GM21515 (cell line): ENCODE data around the gene STK11.
"Not testable (repeated sequence)": the region's sequence is repeated elsewhere in the genome, so short reads cannot be mapped to it uniquely, and the experiment has no call there.

ENCODE experiments used
- ATAC-seq: cut with Tn5 transposase; IDR thresholded peaks from one replicate; pipeline ENCODE4 v1.9.1; 2021; ENCODE audit not compliant: unreplicated experiment

Gene STK11

DNA sequence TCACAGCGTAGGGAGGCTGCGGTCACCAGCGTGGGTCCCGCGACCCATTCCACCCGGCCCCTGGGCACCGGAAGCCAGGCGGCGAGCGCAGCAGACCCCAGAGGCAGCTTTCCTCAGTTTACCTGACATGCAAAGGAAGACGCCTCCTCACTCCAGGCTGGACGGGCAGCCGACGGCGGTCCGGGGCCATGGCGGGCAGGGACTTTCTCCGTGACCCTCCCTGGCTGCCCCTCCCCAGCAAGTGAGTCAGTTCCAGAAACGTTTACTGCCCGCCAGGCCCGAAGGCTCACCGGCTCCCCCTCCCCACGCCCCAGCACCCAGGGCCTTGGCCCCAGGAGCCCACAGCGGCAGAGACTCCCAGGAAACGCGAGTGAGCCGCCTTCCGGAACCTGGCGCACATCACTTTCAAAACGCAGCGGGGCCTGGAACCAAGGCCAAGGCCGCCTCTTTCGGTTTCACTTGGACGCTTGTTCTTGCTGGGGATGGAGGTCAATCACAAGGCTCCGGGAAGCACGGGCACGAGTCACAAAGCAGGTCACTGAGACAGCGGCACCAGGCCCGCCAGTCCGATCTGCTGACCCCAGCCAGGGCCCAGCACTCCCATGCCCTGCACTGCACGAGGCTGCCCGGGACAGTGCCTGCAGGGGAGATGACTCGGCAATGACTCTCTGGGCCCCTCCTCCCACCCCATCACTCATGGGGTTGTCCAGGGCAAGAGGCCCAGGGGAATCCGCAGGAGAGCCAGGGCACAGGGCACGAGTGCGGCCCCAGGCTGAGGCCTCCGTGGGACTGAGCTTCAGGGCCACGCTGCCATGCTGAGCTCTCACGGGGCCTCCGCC, 36.8 kb upstream of the STK11 start:
- ATAC-seq, result no peak

DNA sequence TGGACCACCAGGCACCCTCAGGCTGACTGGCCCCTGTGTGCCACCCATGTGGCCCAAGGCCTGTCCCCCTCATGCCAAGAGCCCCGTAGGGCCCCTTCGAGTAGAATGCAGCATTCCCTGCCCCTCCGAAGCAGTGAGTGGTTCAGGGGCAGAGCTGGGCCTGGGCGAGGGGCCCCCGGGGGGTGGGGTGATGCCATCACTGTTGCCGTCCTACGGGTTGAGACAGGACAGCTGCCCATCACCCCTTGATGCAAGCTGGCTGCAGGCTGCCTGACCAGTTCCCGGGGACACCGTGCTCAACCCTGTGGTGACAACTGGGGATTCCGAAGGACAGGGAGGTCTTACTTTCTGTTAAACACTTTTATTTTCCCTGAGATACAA, 36.2 kb upstream of the STK11 start:
- ATAC-seq, result no peak

DNA sequence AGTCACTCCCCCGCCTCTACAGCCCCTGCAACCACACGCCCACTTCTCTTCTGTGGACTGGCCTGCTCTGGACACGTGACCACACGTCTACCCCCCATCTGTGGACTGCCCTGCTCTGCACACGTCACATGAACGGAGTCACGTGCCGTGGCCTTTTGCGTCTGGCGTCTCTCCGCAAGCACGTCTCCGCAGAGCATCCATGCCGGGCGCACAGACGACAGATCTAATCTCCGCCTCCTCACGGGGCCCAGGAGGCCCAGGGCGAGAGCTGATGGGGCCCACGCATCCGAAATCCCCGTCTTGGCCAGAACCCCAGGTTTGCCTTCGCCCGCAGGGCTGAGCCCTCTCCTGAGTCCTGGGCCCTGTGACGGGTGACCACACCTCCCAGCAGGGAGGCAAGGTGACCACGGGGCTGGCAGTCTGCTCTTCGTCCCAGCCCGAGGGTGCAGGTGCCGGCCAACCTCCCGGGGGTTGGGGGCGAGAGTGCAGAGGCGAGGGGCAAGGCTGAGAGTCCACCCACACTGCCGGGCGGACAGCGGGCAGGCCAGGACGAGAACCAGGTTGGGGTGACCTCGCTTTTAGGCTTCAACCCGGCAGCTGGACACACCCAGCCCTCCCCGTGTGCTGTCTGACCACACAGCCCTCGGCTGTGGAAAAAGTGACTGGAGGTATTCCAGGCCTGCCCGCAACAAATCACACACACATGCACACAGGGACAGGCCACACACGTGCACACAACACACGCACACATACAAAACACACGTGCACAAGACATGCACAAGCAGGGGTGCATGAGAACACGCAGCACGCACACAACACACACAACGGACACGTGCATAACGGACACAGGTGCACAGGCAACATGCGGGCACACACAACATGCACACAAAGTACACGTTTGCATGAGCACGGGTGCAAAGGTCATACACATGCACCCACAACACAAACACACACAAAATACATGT, 35.4 kb upstream of the STK11 start:
- ATAC-seq, result no peak

DNA sequence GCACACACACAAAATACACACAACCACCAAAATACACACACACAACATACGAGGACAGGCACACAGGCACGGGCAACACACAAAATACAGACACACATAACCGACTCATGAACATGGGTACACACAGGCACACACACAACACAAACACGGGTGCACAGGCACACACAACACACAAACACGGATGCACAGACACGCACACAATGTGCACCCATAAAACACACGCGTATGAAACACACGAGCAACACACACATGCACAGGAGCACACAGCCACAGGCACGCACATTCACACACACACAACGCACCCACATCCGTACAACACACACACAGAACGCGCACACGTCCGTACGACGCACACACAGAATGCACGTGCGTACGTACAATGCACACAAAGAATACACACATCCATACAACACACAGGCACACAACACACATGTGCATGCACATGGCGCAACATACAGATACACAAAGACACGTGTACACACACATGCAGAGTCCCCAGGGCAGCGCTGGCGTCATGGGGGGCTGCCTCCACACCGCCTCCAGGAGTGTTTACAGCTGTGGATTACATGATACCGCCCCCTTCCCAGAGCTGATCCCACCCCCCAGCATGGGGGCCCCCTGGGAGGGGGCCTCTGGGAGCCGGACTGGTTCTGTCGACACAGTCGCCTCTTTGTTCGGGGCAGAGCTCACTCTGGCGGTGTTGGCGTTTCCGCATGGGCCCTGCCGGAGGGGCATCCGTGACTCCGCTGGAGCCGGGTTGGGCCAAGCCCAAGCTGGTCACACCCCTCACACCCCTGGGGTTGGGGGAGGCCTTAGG, 34.4 kb upstream of the STK11 start:
- ATAC-seq, result no peak

- no peak for ATAC-seq
These were observed 33.7 kb upstream of the STK11 start for GRCh38 chr19:1171755-1172352.

GRCh38 chr19:1172353-1173158, 33.0 kb upstream of the STK11 start:
- no peak for ATAC-seq

DNA sequence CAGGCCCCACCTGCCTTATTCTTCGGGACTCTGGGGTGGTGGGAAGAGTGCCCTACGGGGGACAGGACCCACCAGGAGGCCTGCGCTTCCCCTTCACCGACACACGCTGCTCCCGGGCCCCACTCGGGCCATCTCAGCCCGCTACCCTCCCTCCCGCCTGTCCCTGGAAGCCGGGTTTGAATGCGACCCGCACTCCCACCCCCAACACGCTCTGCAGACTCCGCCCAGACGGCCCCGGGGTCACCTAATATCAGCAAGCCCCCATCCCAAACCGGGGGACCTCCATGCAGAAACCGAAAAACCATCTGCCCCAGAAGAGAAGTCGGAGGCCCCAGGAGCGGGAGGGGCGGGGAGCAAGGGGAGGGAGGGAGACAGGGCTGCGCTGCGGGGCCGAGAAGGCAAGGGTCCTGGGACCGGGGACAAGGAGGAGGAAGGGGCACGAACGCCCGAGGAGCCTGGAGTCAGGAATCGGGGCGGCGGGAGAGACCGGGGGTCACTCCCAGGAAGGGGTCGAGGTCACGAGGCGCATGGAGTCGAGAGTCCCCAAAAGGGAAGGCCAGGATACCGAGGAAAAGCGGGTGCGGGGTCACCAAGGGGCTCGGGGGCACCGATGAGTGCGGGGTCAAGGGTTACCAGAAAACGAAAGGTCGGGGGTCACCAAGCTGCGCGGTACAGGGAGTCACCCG, 32.3 kb upstream of the STK11 start:
- ATAC-seq, result no peak

- peak; percentile 60 for ATAC-seq
These were observed 31.5 kb upstream of the STK11 start, which contains the start of gene SBNO2 for GRCh38 chr19:1173845-1174809. Gene SBNO2 (minus strand): TSS chr19:1174268. CDS start chr19:1154276, 19,992 bp downstream.

DNA sequence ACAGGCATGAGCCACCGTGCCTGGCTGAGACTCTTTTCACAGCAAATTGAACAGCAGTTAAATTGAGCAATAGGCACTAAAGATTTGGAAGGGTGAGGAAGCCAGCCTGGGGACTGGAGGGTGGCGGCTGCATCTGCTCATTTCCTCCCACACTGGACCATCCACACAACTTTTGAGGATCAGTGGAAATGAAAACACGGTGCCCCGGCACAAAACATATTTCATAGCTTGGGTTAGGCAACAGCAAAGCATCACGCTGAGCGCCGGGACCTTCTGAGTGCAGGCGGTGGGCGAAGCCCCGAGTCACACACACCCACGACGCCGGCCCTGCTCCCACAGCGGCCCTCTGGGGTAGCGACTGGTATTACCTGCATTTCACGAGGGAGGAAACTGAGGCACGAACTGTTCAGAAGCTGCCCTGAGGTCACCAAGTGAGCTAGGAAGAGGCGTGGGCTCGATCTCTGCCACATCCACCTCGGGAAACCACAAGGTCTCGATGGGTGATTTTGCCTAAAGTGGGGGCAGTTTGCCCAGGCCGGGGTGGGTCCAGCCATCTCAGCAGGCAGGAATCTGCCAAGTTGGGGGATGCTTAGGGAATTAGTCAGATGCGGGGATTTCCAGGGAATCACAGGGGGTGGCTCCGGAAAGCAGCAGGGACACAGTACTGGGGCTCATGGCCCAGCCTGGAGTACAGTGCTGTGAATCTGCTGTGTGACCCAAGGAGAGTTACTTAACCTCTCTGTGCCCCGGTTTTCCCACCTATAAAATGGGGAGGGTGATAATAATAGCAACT, 28.1 kb upstream of the STK11 start:
- ATAC-seq, result no peak

DNA sequence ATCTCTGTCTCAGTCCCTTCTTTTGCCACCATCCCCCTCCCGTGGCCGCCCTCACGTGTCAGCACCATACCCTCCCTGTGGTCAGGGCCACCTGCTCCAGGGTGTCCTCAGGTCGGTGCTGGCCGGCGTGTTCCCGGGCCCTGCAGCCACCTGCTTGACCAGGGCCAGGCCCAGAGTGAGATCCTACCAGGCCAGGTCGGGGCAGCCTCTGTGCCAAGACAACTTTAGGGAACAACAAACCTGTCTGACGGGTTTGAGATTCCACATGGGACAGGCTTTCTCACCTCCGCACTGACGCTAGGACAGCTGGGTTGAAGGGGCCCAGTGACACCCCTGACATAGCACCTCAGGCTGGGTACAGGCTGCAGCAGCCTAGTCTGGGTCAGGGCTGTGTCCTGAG, 24.0 kb upstream of the STK11 start:
- ATAC-seq, result no peak

DNA sequence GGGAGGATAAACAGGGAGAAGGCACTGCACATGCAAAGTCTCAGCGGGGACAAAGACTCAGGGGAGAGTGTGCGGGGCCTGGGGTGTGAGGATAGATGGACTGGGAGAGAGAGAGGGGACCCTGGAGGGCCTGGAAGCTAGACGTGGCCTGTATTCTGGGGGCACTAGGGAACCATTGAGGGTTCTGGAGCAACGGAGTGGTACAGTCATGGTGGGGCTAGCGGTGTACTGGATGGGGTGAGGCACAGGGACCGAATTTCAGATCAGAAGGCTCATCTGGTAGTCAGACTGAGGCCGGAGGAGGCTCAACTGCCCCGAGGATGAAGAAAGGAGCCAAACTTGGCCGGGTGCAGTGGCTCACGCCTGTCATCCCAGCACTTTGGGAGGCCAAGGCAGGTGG, 23.5 kb upstream of the STK11 start:
- ATAC-seq, result no peak

DNA sequence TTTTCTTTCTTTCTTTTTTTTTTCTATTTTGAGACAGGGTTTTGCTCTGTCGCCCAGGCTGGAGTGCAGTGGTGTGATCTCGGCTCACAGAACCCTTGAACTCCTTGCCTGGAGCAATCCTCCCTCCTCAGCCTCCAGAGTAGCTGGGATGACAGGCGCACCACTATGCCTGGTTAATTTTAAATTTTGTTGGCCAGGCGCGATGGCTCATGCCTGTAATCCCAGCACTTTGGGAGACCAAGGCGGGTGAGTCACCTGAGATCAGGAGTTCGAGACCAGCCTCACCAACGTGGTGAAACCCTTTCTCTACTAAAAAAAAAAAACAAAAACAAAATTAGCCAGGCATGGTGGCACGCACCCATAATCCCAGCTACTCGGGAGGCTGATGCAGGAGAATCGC, 22.9 kb upstream of the STK11 start:
- ATAC-seq, result no peak

DNA sequence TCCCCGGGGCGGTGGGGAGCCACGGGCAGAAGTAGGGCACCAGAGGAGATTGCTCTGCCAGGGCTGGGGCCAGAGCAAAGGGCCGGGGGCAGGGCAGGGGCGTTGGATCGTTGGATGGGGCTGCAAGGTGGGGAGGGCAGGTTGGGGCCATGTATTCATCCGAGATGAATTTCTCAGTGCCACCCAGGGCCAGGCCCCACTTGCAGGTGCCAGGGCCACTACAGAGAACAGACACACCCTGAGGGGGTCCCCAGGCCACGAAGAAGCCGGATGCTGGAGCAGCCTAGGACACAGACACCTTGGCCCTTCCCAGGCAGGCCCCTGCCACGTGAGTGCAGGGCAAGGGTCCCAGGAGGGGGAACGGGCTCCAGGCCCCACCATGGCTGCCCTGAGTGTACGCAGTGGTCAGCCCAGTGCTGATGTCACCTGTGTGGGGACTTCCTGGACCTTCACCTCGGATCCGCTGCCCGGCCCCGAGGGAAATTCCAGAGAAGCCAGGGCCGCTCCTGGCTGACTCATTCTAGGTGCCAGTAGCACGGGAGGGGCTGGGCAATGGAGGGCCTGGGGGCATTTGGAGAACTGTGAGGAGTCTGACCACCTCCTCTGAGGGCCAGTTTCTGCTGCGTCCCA, 21.9 kb upstream of the STK11 start:
- no peak for ATAC-seq

- no peak for ATAC-seq
These were observed 16.2 kb upstream of the STK11 start for GRCh38 chr19:1189419-1189818.

GRCh38 chr19:1199531-1199930, 6.0 kb upstream of the STK11 start:
- ATAC-seq, result no peak

DNA sequence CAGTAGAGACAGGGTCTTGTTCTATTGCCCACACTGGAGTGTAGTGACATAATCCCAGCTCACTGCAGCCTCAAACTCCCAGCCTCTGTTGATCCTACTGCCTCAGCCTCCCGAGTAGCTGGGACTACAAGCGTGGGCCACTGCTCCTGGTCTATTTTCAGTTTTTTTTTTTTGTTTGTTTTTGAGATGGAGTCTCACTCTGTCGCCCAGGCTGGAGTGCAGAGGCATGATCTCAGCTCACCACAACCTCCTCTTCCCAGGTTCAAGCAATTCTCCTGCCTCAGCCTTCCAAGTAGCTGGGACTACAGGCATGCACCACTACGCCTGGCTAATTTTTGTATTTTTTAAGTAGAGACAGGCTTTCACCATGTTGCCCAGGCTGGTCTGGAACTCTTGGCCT, 5.0 kb upstream of the STK11 start:
- ATAC-seq, result not testable (repeated sequence)
